KMS-11 (cell line): ENCODE results near the gene EDAR.

Source experiments
- H2AFZ ChIP-seq: fragments of 200-600 bp; sonication (generic); 2 replicates; pipeline ENCODE4 v1.6.1; 2016; ENCODE audit warnings: antibody characterized with exemption, mixed run types, low read depth
- H3K27ac ChIP-seq: fragments of 200-600 bp; sonication (generic); 2 replicates; pipeline ENCODE4 v1.6.1; 2016; ENCODE audit warnings: mild to moderate bottlenecking, mixed run types
- H3K27me3 ChIP-seq: fragments of 200-600 bp; sonication (generic); 2 replicates; pipeline ENCODE4 v1.6.1; 2017; ENCODE audit warnings: mild to moderate bottlenecking, low read depth, mixed run types, moderate library complexity; ENCODE audit not compliant: insufficient read depth
- H3K36me3 ChIP-seq: fragments of 200-600 bp; sonication (generic); 2 replicates; pipeline ENCODE4 v1.6.1; 2017; ENCODE audit warnings: mild to moderate bottlenecking, mixed run types; ENCODE audit not compliant: insufficient read depth
- H3K4me1 ChIP-seq: fragments of 200-600 bp; sonication (generic); 2 replicates; pipeline ENCODE4 v1.6.1; 2016; ENCODE audit warnings: mild to moderate bottlenecking, low read depth, mixed run types; ENCODE audit not compliant: poor library complexity, severe bottlenecking
- H3K4me2 ChIP-seq: fragments of 200-600 bp; sonication (generic); 2 replicates; pipeline ENCODE4 v1.7.0; 2016; ENCODE audit warnings: mild to moderate bottlenecking, mixed run types
- H3K4me3 ChIP-seq: fragments of 200-600 bp; sonication (generic); IDR thresholded peaks from 2 replicates; pipeline ENCODE4 v1.6.1; 2017; ENCODE audit warnings: low read depth, low read length, mixed read lengths; ENCODE audit not compliant: insufficient read depth
- H3K79me2 ChIP-seq: fragments of 200-600 bp; sonication (generic); 2 replicates; pipeline ENCODE4 v1.6.1; 2016; ENCODE audit warnings: low read depth, mixed run types; ENCODE audit not compliant: insufficient read depth
- H3K9ac ChIP-seq: fragments of 200-600 bp; sonication (generic); 2 replicates; pipeline ENCODE4 v1.6.1; 2016; ENCODE audit warnings: mild to moderate bottlenecking, mixed run types
- H4K20me1 ChIP-seq: fragments of 200-600 bp; sonication (generic); 2 replicates; pipeline ENCODE4 v1.6.1; 2016; ENCODE audit warnings: mild to moderate bottlenecking, mixed run types; ENCODE audit not compliant: insufficient read depth
- TF ChIP-seq, protein P1 (sequence below): fragments of 200-600 bp; sonication (generic); conservative IDR thresholded peaks from 2 replicates; pipeline ENCODE4 v1.6.1; 2017; ENCODE audit warnings: low read depth, mild to moderate bottlenecking, antibody characterized with exemption, low read length, moderate library complexity, mixed read lengths

The EDAR gene

DNA sequence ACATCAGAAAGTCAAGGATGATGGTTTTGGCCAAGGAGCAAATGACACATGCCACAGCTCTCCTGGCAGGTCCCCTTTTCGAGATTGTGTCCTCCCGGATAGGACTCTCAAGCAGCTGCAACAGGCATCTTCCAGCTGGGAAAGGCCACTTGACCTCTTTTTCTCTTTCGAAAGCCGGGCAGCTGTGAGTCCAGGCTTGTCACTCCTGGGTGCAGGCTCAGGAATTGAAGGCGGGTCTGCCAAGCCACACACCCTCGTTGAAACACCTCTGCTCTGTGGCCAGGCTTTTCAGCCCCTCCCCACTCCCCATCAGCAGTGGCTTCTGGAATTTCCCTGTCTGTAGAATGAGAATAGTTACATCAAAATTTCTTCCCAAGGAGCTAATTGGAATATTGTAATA is 104.4 kb downstream of the EDAR start:
- no peak overlapping the region for H3K9ac ChIP-seq
- no peaks in the 10 kb centered on the region for H3K36me3 ChIP-seq
- H3K4me2 ChIP-seq, result no peak overlapping the region
- no peaks in the 10 kb centered on the region for H4K20me1 ChIP-seq
- H3K4me3 ChIP-seq, result no peak overlapping the region
- no peaks in the 10 kb centered on the region for H3K79me2 ChIP-seq
- no peak overlapping the region for H3K27ac ChIP-seq
- no peaks in the 10 kb centered on the region for H3K4me1 ChIP-seq
- no peak overlapping the region for H2AFZ ChIP-seq
- TF ChIP-seq, protein P1, sequence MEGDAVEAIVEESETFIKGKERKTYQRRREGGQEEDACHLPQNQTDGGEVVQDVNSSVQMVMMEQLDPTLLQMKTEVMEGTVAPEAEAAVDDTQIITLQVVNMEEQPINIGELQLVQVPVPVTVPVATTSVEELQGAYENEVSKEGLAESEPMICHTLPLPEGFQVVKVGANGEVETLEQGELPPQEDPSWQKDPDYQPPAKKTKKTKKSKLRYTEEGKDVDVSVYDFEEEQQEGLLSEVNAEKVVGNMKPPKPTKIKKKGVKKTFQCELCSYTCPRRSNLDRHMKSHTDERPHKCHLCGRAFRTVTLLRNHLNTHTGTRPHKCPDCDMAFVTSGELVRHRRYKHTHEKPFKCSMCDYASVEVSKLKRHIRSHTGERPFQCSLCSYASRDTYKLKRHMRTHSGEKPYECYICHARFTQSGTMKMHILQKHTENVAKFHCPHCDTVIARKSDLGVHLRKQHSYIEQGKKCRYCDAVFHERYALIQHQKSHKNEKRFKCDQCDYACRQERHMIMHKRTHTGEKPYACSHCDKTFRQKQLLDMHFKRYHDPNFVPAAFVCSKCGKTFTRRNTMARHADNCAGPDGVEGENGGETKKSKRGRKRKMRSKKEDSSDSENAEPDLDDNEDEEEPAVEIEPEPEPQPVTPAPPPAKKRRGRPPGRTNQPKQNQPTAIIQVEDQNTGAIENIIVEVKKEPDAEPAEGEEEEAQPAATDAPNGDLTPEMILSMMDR, result no peak
- H3K27me3 ChIP-seq, result no peaks in the 10 kb centered on the region

DNA sequence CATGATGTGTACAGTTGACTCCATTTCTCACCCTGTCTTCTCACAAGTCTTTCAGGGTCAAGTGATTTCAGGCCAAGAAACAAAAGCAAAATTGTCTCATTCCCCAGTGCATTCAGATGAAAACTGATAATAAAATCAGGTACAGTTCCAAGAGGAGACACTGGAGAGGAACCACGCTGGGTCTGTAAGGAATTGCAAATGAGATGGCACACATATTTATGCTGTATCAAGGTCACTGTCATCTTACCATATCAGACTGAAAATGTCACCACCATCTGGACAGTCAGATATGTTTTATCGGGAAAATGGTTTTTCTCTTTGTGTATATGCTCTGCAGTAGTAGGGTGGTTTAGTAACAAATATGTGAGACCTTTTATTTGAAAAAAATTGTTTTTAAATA is 110.7 kb downstream of the EDAR start:
- H3K4me2 ChIP-seq, result no peak overlapping the region
- no peak overlapping the region for H3K9ac ChIP-seq
- no peaks in the 10 kb centered on the region for H3K4me1 ChIP-seq
- H3K79me2 ChIP-seq, result no peaks in the 10 kb centered on the region
- no peaks in the 10 kb centered on the region for H3K36me3 ChIP-seq
- TF ChIP-seq, protein P1, result no peak
- no peaks in the 10 kb centered on the region for H3K27me3 ChIP-seq
- H4K20me1 ChIP-seq, result no peaks in the 10 kb centered on the region
- H3K4me3 ChIP-seq, result no peak overlapping the region
- H2AFZ ChIP-seq, result no peak overlapping the region
- no peak overlapping the region for H3K27ac ChIP-seq

DNA sequence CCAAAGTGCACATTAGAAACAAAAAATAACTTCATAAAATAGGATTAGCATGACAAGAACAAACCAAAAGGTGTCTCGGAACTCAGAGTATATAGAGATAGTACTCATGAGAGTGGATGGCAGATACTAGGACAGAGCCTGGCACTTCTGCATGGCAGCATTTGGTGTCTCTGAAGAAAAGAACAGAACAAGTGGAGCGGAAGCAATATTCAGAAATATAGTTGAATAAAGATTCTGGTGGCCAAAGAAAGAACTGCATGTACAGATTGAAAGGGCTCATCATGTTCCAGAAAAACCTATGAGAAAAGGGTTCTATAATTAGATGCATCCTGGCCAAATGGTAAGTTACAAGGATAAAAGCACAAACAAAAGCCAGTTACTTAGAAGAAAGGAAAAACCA is 111.5 kb downstream of the EDAR start:
- H3K9ac ChIP-seq, result no peak overlapping the region
- H3K4me1 ChIP-seq, result no peaks in the 10 kb centered on the region
- no peak overlapping the region for H2AFZ ChIP-seq
- H3K27me3 ChIP-seq, result no peaks in the 10 kb centered on the region
- H3K27ac ChIP-seq, result no peak overlapping the region
- no peak overlapping the region for H3K4me2 ChIP-seq
- no peaks in the 10 kb centered on the region for H3K36me3 ChIP-seq
- H4K20me1 ChIP-seq, result no peaks in the 10 kb centered on the region
- no peaks in the 10 kb centered on the region for H3K79me2 ChIP-seq
- TF ChIP-seq, protein P1, result no peak
- no peak overlapping the region for H3K4me3 ChIP-seq

DNA sequence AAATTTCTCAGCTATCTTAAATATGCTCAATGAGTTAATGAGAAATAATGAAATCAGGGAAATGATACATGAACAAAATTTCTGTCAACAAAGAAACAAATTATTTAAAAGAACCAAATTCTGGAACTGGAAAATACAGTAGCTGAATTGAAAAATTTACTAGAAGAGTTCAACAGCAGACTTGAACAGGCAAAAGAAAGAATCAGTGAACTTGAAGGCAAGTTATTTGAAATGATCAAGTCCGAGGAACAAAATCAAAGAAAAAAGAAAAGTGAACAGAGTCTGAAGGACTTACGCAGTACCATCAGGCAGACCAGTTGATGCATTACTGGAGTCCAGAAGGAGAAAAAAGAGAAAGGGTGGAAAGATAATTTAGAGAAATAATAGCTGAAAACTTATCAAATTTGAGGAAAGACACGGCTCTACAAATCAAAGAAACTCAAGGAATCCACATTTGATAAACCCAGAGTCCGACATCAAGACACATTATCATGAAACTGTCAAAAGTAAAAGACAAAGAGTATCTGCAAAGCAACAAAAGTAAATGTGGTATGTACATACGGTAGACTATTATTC is 118.9 kb downstream of the EDAR start:
- H3K36me3 ChIP-seq, result no peaks in the 10 kb centered on the region
- H3K27me3 ChIP-seq, result no peaks in the 10 kb centered on the region
- H2AFZ ChIP-seq, result no peak overlapping the region
- TF ChIP-seq, protein P1, result no peak
- H3K79me2 ChIP-seq, result no peaks in the 10 kb centered on the region
- H4K20me1 ChIP-seq, result no peaks in the 10 kb centered on the region
- H3K4me2 ChIP-seq, result no peak overlapping the region
- no peak overlapping the region for H3K4me3 ChIP-seq
- no peak overlapping the region for H3K27ac ChIP-seq
- no peak overlapping the region for H3K9ac ChIP-seq
- no peaks in the 10 kb centered on the region for H3K4me1 ChIP-seq
